HUDEP-2 (cell line): ENCODE results near the gene IFNL3.
"Not testable (repeated sequence)": the region's sequence is repeated elsewhere in the genome, so short reads cannot be mapped to it uniquely, and the experiment has no call there.

Experiments used
- DNase-seq, 76 experiments: peaks; one replicate each; lab custom pipeline; 2025; ENCODE audit not compliant: unreplicated experiment in 76 of 76; lab: John Stamatoyannopoulos, UW

IFNL3 gene

GRCh38 chr19:39244410-39245100 lies at the start of gene IFNL3:
IFNL3 (minus strand) TSS chr19:39245006; CDS start chr19:39244967, 39 bp downstream.
- not testable (repeated sequence) for DNase-seq

- no peak for DNase-seq
Measured at GRCh38 chr19:39293394-39293793, 48.6 kb upstream of the IFNL3 start.

GRCh38 chr19:39284032-39284431 lies 39.2 kb upstream of the IFNL3 start:
- DNase-seq, result no peak

GRCh38 chr19:39282021-39282420 lies 37.2 kb upstream of the IFNL3 start:
- DNase-seq, result no peak

- no peak for DNase-seq
Measured at GRCh38 chr19:39277598-39277997, 32.8 kb upstream of the IFNL3 start.

- no peak for DNase-seq
Measured at GRCh38 chr19:39276740-39277139, 31.9 kb upstream of the IFNL3 start.

- no peak for DNase-seq
Measured at GRCh38 chr19:39275578-39275977, 30.8 kb upstream of the IFNL3 start.

- not testable (repeated sequence) for DNase-seq
Measured at GRCh38 chr19:39273859-39274258, 29.1 kb upstream of the IFNL3 start.

- DNase-seq, result no peak
Measured at GRCh38 chr19:39270036-39270871, 25.4 kb upstream of the IFNL3 start.

GRCh38 chr19:39269369-39269768 lies 24.6 kb upstream of the IFNL3 start:
- DNase-seq, result not testable (repeated sequence)

- DNase-seq, result not testable (repeated sequence)
Measured at GRCh38 chr19:39268531-39269223, 23.9 kb upstream of the IFNL3 start.

- DNase-seq, result not testable (repeated sequence)
Measured at GRCh38 chr19:39268085-39268484, 23.3 kb upstream of the IFNL3 start, which contains the start of gene IFNL2. IFNL2 (plus strand) TSS chr19:39268396; CDS start chr19:39268569, 173 bp downstream.

- DNase-seq, result no peak
Measured at GRCh38 chr19:39265321-39265916, 20.6 kb upstream of the IFNL3 start.

GRCh38 chr19:39264306-39265290 lies 19.8 kb upstream of the IFNL3 start:
- peak in 1 of 76 experiments; percentile 3 for DNase-seq

- DNase-seq, result no peak
Measured at GRCh38 chr19:39263912-39264305, 19.1 kb upstream of the IFNL3 start.

- DNase-seq, result no peak
Measured at GRCh38 chr19:39262496-39262895, 17.7 kb upstream of the IFNL3 start.

GRCh38 chr19:39261704-39262103 lies 16.9 kb upstream of the IFNL3 start:
- DNase-seq, result no peak

GRCh38 chr19:39257227-39257626 lies 12.4 kb upstream of the IFNL3 start:
- DNase-seq, result no peak

GRCh38 chr19:39254531-39255345 lies 9.9 kb upstream of the IFNL3 start:
- DNase-seq, result peak in 68 of 76 experiments; percentile 9 to 82 (median 58)
